ENCODE results near the gene NME4. TPM values are rescaled to one million over a fixed set of nuclear protein-coding genes. Genes with fewer than 3 reads are reported as not detected.
"Not testable (repeated sequence)": the region's sequence is repeated elsewhere in the genome, so short reads cannot be mapped to it uniquely, and the experiment has no call there.

The NME4 gene
- total RNA-seq, 1 donor from 2014 or later: 49.4 TPM

GRCh38 chr16:375927-376816 is 20.8 kb upstream of the NME4 start:
- intact Hi-C loops (cut with micrococcal nuclease): no loop called here

- intact Hi-C loops (cut with micrococcal nuclease): no loop called here
These were observed 20.1 kb upstream of the NME4 start for GRCh38 chr16:376817-377418.

GRCh38 chr16:377419-377951 is 19.5 kb upstream of the NME4 start:
- intact Hi-C loops (cut with micrococcal nuclease): no loop called here

GRCh38 chr16:378113-378820 is 18.7 kb upstream of the NME4 start:
- intact Hi-C loops (cut with micrococcal nuclease): not testable (repeated sequence)

- intact Hi-C loops (cut with micrococcal nuclease): no loop called here
These were observed 18.2 kb upstream of the NME4 start for GRCh38 chr16:378821-379182.

- intact Hi-C loops (cut with micrococcal nuclease): no loop called here
These were observed 17.6 kb upstream of the NME4 start for GRCh38 chr16:379183-379960.

GRCh38 chr16:379961-380761 is 16.8 kb upstream of the NME4 start:
- intact Hi-C loops (cut with micrococcal nuclease): loop anchor here (5.0 to 10.0 kb wide), 2 partner anchors 147 to 285 kb away; partner anchors contain the start of genes CAPN15 and RHOT2

GRCh38 chr16:380762-381011 is 16.3 kb upstream of the NME4 start:
- intact Hi-C loops (cut with micrococcal nuclease): loop anchor here (1.0 to 10.0 kb wide), 3 partner anchors 28 to 284 kb away; partner anchors contain the start of genes AXIN1, CAPN15 and RHOT2

GRCh38 chr16:381012-381788 is 15.8 kb upstream of the NME4 start:
- intact Hi-C loops (cut with micrococcal nuclease): loop anchor here (1.0 to 10.0 kb wide), 3 partner anchors 29 to 284 kb away; partner anchors contain the start of genes AXIN1, CAPN15 and RHOT2

- intact Hi-C loops (cut with micrococcal nuclease): loop anchor here (1.0 to 10.0 kb wide), 5 partner anchors 12 to 283 kb away; partner anchors contain the start of genes AXIN1, CAPN15, DECR2 and MRPL28
These were observed 14.9 kb upstream of the NME4 start, which contains the start of gene PGAP6 for GRCh38 chr16:381789-382717. TSS of gene PGAP6 (minus strand) at chr16:381978. CDS start at chr16:381821, 157 bp downstream.

GRCh38 chr16:383326-384051 is 13.5 kb upstream of the NME4 start:
- intact Hi-C loops (cut with micrococcal nuclease): loop anchor here (1.0 to 10.0 kb wide), 3 partner anchors 13 to 281 kb away; partner anchors contain the start of genes CAPN15 and RHOT2

- intact Hi-C loops (cut with micrococcal nuclease): loop anchor here (10.0 kb wide), 1 partner anchor 278 kb away; the partner anchor contains the start of gene RHOT2
These were observed 10.3 kb upstream of the NME4 start for GRCh38 chr16:386641-387156.

- intact Hi-C loops (cut with micrococcal nuclease): loop anchor here (10.0 kb wide), 1 partner anchor 277 kb away; the partner anchor contains the start of gene RHOT2
These were observed 9.0 kb upstream of the NME4 start for GRCh38 chr16:387761-388666.

GRCh38 chr16:389352-389751 is 7.6 kb upstream of the NME4 start:
- intact Hi-C loops (cut with micrococcal nuclease): loop anchor here (10.0 kb wide), 1 partner anchor 275 kb away; the partner anchor contains the start of gene RHOT2

GRCh38 chr16:391885-392335 is 5.1 kb upstream of the NME4 start:
- intact Hi-C loops (cut with micrococcal nuclease): loop anchor here (1.0 kb wide), 1 partner anchor 103 kb away; no protein-coding TSS in a partner anchor
